Stimulated activated CD4-positive, alpha-beta T cell treated with anti-CD3 and anti-CD28 coated beads, Interleukin-12 subunit alpha, Interleukin-12 subunit beta, amount 100 ng/mL, for 48 hours (primary cell): Measurements from ENCODE around the gene TBC1D4.
"Not testable (repeated sequence)": the region's sequence is repeated elsewhere in the genome, so short reads cannot be mapped to it uniquely, and the experiment has no call there.

Experiments used
- DNase-seq, 3 donors: peaks; one replicate each; pipeline ENCODE4 v3.0.0-alpha.2; 2020; ENCODE audit warnings: low read depth in 2 of 3, low spot score in 1 of 3

The TBC1D4 gene

GRCh38 chr13:75452564-75452963, 29.4 kb downstream of the TBC1D4 start:
- no peak for DNase-seq

DNA sequence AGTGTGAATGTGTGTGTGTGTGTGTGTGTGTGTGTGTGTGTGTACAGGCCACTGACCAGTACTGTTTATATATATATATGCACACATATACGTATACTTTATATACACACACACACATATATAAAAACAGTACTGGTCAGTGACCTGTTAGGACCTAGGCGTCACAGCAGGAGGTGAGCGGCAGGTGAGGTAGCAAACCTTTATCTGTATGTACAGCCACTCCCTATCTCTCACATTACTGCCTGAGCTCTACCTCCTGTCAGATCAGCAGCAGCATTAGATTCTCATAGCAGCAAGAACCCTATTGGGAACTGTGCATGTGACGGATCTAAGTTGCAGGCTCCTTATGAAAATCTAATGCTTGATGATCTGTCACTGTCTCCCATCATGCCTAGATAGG, 34.5 kb downstream of the TBC1D4 start:
- DNase-seq: no peak

DNA sequence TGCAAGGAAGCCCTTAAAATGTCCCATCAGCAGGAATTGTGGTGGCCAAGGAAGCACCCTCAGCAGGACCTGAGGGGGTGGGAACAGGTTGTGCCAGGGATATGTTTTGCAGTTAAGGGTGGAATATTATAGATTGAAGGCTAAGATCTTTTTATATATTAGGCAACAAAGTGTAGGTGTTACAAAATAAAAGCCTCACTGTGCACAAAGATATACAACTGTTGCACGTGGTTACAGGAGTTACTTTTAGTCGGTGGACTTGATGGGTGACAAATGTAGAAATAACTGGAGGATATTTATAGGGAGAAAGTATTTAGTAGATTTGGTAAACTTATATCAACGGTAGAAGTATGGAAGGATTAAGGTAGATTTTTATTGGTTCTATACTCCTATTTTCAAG, 35.1 kb downstream of the TBC1D4 start:
- DNase-seq: no peak

DNA sequence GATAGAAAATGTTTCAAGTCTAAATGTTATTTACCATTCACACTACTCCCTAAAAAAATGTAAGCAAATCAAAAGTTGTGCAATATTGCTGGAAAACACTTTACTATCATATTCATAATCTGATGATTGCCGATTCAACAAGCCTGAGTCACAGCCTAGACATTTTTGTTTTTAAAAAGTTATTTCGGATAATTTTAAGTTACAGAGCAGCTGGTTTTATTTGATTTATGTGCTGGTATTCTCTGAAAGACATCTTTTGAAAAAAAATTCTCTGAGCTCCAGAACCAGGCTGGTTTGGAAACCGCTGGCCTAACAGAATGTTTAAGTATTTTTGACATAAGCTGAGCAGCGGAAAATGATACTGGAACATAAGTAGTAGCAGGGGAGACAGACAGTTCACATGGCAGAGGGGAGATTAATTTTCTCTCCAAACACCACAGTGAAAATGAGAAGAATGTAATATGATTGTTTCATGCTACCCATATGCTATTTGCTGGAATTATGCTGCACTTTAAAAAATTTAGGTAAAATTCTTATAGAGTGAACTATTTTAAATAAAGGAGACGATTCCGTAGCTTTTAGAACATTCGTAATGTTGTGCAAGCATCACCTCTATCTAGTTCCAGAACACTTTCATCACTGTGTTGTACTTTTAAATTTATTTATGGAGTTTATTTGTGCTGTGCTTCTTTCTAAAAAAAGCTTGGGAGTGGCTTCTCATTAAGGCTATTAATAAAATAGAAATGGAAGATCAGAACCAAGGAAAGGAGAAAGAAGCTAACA, 36.1 kb downstream of the TBC1D4 start:
- DNase-seq: no peak

DNA sequence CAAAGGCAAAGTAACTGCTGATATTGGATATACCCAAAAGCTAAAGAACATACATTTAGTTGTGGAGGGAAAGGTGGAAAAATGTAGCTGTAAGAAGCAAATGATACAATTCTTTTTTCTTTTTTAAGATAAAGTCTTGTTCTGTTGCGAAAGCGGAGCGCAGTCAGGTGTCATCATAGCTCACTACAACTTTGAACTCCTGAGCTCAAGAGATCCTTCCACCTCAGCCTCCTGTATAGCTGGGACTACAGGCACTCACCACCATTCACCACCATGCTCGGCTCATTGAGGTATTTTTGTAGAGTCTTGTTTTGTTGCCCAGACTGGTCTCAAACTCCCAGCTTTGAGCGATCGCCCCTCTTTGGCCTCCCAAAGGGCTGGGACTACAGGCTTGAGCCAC, 38.0 kb downstream of the TBC1D4 start:
- no peak for DNase-seq

GRCh38 chr13:75443356-75443958, 38.5 kb downstream of the TBC1D4 start:
- DNase-seq: no peak

DNA sequence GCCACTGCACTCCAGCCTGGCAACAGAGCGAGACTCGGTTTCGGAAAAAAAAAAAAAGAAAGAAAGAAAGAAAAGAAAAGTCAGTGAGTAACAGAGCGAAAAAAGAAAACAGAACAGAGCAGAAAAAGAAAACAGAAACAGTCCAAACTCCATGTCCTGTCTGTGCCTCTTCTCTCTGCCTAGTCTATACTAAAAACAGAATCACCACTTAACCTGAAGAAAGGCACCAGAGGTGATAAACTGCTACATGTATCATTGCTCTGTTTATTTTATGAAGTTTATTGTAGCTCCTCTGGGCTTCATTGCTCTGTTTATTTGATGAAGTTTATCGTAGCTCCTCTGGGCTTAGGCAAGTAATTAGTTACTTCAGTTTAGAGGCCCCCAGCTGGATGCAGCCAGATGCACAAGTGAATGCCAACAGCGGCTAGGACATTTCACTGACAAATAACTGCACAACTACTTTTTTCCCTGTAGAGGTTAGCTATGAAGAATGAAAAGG, 39.2 kb downstream of the TBC1D4 start:
- DNase-seq: no peak

DNA sequence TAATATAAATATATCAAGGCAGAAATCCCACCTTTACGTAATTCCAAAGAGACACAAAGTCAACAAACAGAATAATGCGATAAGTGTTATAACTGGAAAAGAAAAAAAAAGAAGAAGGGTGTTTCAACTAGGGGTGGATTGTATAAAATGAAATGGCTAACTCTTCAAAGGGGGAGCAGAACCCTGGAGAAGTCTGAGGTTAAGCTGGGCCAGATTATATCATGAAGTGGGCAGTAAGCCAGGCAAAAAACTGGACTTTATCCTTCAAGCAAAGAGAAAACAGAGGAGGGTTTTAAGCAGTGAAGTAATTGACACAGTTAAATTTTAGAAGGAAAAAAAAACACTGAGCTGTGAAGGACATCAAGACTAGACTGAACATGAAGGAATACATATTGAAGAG, 41.9 kb downstream of the TBC1D4 start:
- no peak for DNase-seq

GRCh38 chr13:75437582-75438318, 44.2 kb downstream of the TBC1D4 start:
- DNase-seq: no peak

GRCh38 chr13:75434126-75434525, 47.8 kb downstream of the TBC1D4 start:
- DNase-seq: not testable (repeated sequence)

- DNase-seq: no peak
Observed at GRCh38 chr13:75432811-75433244, 49.1 kb downstream of the TBC1D4 start.

DNA sequence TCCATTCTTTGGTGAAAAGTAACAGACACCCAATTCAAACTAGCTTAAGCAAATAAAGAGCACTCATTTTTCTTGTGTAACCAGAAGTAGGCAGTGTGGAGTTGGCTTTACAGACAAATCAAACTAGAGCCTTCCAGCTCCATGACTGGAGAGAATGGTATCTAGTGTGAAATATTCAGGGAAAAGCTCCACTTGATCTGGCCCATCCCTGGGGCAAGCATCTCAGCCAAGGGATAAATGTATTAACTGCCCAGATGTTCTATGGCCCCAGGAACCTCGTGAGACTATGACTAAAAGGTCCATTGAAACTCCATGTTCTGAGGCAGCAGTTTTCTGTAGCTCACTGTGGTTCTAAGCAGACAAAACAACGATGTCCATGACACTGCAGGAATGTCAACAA, 49.9 kb downstream of the TBC1D4 start:
- no peak for DNase-seq

DNA sequence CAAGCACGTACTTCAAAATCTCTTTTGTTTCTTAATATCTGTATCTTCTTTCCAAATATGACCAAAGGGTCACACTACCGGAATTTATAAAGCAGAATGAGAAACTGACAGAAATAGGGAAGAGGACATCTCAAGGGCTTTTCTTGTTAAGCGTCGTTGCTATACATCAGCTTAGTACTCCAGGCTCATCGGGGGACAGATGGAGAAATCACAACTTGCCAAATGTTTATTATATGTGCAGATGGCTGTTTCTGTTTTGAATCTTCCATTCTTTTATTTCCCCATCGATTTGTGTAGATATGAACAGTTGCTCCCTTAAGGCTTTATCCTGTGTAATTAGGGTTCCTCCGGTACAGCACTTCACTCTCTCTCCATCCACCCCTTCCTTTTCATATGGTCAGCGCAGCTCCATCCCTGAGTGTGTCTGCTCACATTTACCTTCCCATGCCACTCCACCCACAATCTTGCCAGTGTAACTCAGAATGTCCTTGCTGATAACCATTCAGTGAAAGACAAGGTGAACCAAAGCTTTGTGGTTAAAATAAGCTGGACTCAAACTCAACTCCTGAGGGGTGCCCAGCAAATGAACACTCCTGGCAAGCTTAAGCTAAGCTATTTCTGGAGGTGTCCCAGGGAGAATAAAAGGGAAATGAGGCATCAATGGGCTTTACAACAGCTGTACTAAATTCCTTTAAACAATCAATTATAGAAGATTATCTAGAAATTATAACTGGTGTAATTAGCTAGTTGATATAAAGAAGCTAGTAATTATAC, 51.3 kb downstream of the TBC1D4 start:
- no peak for DNase-seq

DNA sequence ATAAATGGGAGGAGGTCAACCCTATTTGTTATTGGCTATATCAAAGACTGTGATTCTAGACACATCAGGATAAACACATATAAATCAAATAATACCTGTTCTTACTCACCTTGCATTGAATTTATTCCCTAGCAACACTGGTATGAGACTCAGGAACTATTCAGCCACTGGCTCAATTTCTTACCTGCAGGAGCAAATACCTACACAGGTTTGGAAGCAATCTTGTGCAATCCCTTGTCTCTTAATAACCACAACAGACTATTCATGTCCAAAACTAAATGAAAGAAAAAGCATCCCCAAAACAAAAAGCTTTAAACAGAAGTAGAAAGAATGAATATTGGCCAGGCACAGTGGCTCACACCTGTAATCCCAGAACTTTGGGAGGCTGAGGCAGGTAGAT, 55.5 kb downstream of the TBC1D4 start:
- DNase-seq: no peak

- DNase-seq: no peak
Observed at GRCh38 chr13:75425216-75426009, 56.6 kb downstream of the TBC1D4 start.

DNA sequence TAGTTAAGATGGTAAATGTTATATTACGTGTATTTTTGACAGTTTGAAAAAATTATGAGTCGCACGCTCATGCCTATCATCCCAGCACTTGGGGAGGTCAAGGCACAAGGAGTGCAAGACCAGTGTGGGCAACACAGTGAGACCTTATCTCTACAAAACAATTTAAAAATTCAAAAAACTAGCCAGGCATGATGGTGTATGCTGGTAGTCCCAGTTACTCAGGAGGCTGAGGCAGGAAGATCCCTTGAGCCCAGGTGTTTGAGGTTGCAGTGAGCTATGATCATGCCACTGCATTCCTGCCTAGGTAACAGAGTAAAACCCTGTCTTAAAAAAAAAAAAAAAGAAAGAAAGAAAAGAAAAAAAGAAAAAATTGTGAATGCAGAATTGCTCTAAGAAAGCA, 58.0 kb downstream of the TBC1D4 start:
- no peak for DNase-seq

DNA sequence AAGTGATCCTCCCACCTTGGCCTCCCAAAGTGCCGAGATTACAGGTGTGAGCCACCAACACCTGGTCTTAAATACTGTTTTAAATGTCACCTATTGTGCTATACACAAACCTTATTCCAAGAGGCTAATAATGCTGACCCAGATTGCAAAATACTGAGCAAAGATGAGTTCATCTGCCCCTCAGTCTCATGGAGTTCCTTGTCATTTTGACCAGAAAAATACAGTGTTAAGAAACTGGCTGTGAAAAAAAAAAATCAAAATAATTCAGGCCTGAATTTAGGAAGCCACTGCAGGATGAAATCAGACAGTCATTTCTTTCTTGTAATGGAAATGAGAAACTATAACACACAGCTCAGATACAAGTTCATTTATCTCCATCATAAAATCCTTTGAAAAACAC, 59.9 kb downstream of the TBC1D4 start:
- no peak for DNase-seq

DNA sequence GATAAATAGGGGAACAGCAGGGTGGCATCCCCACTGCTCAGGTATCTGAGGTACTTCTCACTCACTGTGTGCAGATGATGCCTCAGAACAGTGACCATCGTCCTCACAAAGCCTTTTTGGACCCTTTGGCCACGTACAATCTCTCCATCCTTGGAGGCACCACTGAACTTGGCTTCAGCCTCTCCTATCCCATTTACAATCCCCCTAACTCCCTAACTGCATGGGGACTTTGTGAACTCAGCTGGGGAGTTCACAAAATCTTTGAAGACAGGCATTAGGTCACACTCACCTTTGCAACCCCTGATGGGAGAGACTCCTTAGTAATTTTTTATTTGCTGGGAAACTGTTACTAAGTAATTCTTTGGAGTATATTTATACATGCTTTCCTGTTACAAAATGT, 60.8 kb downstream of the TBC1D4 start:
- DNase-seq: no peak

- no peak for DNase-seq
Observed at GRCh38 chr13:75419656-75420055, 62.3 kb downstream of the TBC1D4 start.

- no peak for DNase-seq
Observed at GRCh38 chr13:75418997-75419396, 63.0 kb downstream of the TBC1D4 start.
